Cardiac septum (tissue), 1 donor: ENCODE measurements around the gene SRSF6. TPM values are rescaled to one million over a fixed set of nuclear protein-coding genes. Genes with fewer than 3 reads are reported as not detected.
"Not testable (repeated sequence)": the region's sequence is repeated elsewhere in the genome, so short reads cannot be mapped to it uniquely, and the experiment has no call there.

Source experiments
- DNase-seq: peaks from one replicate; pipeline ENCODE4 v3.0.0-alpha.2; 2020; ENCODE audit warnings: low spot score
- intact Hi-C: fragments of 100-400 bp; cut with DNase I; formaldehyde crosslinking; loops from one replicate; pipeline ENCODE4 v1.14.0; 2022
- long read RNA-seq: library from polyadenylated mRNA; unstranded; transcript quantifications from one replicate; pipeline ENCODE4 v2.0.0, GENCODE V29; 2021
- total RNA-seq: library from RNA; stranded (reverse); fragmentation: NEBNext Ultra II Directional; extraction: Animal tissue kit (Norgen Biotek cat#: 25700); gene quantifications from one replicate; pipeline ENCODE4 v1.2.1, GENCODE V29; 2021
- donor health status: DM: no; HTN: no; CAD: no.

The SRSF6 gene
- 57.4 TPM for total RNA-seq
- long read RNA-seq, full-length matches to known transcripts, result 7 of 11 reads
- long read RNA-seq, partial matches to known transcripts, result 1 of 11 reads
- long read RNA-seq, other reads (novel, unspliced or antisense), result 3 of 11 reads

- intact Hi-C loops, result loop anchor here (10.0 kb wide), 1 partner anchor 137 kb away; the partner anchor contains the start of gene IFT52
- DNase-seq, result peak; percentile 98
These were observed at the start of gene SRSF6 for GRCh38 chr20:43457640-43458421. Gene SRSF6, plus strand, starts transcription at chr20:43457896. Its CDS starts 138 bp downstream, at chr20:43458034.

DNA sequence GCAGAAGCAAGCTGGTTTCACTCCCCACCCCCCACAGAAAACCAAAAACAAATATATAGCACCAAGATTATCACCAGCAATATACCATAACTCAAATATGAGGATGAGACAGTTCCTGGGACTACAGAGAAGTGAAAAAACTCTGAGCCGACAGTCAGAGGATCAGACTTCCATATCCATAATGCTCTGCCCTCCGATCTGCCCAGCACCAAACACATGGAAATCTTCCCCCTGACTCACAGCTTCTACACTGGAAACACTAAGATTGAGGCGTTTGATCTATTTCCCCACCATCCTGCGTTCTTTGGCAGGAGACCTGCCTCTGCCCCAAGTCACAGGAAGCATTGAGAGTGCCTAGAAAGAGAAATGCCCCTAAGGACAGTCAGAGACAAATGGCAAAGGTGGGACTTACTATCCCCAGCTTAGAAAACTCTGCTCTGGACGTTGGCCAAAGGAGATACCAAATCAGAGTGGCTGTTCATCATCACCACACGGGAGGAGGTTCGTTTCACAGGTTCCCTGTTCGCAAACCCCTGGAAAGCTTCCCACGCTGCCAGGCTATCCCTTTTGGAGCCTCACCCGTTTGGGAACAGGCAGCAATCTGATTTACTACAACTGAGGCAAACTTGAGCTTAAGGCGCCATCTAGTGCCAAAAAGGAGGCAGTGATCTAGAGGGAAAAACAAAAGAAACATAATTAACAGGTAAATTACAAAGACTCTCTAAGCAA lies 48.7 kb upstream of the SRSF6 start:
- intact Hi-C loops, result no loop called here
- no peak for DNase-seq

DNA sequence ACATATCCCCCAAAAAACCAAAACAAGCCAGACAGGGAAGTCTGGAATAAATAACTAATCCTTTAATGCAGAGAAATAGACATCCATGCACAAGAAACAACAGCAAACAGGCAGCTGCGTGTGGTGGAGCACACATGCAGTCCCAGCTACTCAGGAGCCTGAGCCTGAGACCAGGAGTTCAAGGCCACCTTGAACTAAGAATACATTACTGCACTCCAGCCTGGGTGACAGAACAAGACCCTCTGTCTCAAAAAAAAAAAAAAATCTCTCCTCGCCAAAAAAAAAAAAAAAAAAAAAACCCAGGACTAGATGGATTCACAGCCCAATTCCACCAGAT lies 48.2 kb upstream of the SRSF6 start:
- DNase-seq, result no peak
- intact Hi-C loops, result no loop called here

GRCh38 chr20:43415661-43416430 lies 41.9 kb upstream of the SRSF6 start:
- no peak for DNase-seq
- intact Hi-C loops, result no loop called here

- DNase-seq, result no peak
- intact Hi-C loops, result no loop called here
These were observed 41.0 kb upstream of the SRSF6 start for GRCh38 chr20:43416591-43417228.

DNA sequence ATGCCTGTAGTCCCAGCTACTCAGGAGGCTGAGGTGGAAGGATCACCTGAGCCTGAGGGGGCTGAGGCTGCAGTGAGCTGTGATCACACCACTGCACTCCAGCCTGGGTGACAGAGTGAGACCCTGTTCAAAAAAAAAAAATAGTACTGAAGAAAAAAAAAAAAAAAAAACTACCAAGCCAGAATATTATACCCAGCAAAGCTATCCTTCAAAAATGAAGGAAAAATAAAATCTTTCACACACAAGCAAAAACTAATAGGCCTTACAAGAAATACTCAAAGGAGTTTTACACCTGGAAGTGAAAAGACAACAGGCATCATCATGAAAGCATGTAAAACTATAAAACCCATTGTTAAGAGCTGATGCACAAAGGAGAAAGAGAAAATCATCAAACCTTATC lies 37.5 kb upstream of the SRSF6 start:
- DNase-seq, result no peak
- intact Hi-C loops, result no loop called here

DNA sequence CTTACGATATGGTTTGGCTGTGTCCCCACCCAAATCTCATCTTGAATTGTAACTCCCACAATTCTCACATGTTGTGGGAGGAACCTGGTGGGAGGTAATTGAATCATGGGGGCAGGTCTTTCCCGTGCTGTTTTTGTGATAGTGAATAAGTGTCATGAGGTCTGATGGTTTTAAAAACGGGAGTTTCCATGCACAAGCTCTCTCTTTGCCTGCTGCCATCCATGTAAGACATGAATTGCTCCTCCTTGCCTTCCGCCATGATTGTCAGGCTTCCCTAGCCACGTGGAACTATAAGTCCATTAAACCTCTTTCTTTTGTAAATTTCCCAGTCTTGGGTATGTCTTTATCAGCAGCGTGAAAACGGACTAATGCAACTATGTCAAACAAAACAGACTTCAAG lies 36.8 kb upstream of the SRSF6 start:
- intact Hi-C loops, DNase-seq: not testable (repeated sequence)

DNA sequence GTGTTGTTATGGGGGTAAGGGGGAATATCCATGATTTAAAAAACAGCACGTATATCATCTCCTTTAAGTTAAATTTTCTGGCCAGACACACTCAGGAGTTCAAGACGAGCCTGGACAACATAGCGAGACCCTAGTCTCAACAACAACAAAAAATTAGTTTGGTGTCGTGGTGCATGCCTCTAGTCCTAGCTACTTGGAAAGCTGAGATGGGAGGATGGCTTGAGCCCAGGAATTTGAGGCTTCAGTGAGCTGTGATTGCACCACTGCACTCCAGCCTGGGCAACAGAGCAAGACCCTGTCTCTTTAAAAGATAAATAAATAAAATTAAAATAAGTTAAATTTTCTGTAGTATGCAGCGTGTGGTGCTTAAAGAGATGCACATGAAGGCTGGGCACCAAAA lies 31.5 kb upstream of the SRSF6 start:
- intact Hi-C loops, result no loop called here
- no peak for DNase-seq

DNA sequence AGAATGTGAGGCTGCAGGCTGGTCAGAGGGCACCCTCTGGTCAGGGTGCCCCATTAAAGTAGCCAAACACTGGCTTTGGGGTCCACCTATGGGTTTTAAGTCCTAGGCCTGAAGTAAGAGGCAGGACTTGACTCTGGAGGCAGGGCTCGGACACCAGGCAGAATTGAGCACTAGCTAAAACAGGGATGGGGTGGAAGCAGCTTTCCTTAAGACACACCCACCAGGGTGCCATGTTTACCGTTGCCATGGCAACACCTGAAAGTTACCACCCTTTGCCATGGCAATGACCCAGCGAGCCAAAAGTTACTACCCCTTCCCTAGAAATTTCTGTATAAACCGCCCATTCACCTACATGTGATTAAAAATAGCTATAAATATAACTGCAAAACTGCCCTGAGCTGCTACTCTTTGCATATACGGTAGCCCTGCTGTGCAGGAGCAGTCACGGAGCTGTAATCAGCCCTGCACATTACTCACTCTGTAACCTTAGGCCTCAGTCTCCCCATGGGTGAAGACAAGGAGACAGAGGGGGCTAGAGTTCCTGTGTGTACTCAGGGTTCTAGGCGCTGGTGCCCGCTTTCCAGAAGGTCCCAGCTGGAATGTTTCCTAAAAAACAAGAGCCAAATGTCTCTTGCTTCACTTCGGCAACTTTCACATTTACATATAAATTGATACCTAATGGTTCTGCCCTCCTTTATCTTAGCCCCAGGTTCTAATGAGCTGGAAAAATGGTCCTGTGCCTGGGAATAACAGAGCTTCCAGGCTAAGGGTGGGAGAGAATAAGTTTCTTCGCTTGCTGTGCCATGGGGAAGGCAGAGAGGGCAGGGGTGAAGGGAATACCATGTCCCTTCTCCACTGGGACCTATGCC lies 27.2 kb upstream of the SRSF6 start:
- no peak for DNase-seq
- intact Hi-C loops, result no loop called here

DNA sequence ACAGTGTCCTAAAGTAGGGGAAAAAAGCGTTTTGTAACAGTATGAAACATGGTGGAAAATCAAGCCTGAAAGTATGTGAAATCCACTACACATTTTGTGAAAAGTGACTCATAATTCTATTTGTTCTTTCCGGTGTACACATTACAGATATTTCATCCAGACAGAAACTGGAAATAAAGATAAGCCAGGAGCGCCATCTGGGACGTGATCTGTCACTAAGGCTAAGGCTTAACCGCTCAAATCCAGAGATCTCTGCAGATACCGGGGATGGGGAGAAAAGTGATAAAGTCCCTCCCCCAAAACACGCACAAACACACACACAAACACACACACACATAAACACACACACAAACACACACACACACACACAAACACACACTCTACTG lies 26.6 kb upstream of the SRSF6 start:
- intact Hi-C loops, result no loop called here
- DNase-seq, result no peak

GRCh38 chr20:43432498-43432897 lies 25.2 kb upstream of the SRSF6 start:
- intact Hi-C loops, result no loop called here
- DNase-seq, result no peak

DNA sequence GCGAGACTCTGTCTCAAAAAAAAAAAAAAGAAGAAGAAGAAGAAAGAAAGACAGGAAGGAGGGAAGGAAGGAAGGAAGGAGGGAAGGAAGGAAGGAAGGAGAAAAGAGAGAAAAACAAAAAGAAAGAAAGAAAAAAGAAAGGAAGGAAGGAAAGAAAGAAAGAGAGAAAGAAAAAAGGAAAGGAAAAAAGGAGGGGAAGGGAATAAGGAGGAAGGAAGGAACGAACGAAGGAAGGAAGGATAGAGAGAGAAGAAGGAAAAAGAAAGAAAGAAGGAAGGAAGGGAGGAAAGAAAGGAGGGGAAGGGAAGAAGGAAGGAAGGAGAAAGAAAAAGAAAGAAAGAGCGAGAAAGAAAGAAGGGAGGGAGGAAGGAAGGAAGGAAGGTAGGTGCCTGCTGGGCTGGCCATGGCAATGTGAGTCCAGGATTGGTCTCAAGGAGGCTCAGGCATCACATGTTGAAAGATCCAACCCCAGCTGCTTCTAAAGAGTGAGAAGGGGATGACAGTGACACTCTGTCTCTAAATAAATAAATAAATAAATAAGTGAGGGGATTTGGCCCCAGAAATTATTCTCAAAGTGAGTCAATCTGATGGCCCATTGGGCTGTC lies 24.3 kb upstream of the SRSF6 start:
- DNase-seq, result no peak
- intact Hi-C loops, result no loop called here

DNA sequence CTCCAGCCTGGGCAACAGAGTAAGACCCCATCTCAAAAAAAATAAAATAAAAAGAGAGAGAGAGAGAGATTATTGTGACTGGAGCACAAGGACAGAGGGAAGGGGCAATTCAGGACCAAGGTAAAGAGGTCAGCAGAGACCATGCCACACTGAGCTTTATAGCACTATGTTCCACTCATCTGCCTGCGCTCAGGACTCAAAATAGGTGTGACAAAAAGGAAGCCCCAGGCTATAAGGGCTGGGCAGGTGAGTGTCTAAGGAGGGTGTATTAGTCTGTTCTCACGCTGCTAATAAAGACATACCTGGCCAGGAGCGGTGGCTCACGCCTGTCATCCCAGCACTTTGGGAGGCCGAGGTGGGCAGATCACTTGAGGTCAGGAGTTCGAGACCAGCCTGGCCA lies 23.1 kb upstream of the SRSF6 start:
- DNase-seq, result no peak
- intact Hi-C loops, result no loop called here

DNA sequence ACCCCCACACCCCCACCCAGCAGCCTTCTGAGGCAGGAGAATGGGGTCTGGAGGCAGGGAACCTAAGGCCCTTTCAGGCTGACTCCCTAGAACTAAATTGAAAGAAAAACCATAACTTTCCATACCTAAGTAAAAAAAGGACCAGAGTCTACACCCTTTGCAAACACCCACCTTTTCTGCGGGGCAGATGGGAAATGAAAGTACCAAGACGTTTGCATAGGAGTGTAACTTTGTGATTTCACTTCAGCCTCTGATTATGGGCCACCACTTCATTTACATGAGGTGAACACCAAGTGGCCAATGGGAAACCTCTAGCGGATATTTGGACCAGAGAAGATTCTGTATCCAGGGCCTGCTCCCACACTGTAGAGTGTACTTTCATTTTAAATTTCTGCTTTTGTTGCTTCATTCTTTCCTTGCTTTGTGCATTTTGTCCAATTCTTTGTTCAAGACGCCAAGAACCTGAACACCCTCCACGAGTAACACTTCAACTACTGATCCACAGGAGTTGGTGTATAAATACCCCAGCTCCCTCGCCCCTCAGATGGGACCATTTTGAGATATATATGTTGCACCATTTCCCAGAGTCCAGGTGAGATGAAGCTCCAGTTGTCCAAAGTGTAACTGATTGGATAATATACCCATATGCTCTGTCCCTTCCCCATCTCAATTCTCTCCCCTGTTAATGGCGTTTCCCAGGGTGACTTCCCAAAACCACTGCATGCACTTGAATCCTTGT lies 18.9 kb upstream of the SRSF6 start:
- no peak for DNase-seq
- intact Hi-C loops, result no loop called here

DNA sequence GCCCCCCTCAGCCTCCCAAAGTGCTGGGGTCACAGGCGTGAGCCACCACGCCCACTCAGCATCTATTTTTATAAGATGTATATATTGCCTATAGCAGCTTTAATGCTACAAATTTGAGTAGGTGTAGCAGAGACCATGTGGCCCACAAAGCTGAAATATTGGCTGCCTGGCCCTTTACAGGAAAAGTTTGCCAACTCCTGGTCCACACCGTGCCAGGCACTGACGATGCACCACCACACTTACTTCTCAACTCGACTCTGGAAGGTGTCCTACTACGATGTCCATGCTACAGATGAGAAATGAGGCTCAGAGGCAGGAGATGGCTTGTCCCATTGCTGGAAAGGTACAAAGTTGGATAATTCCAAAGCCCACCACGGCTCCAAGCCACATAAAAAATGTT lies 17.2 kb upstream of the SRSF6 start:
- no peak for DNase-seq
- intact Hi-C loops, result no loop called here

GRCh38 chr20:43442282-43442880 lies 15.3 kb upstream of the SRSF6 start:
- intact Hi-C loops, result no loop called here

DNA sequence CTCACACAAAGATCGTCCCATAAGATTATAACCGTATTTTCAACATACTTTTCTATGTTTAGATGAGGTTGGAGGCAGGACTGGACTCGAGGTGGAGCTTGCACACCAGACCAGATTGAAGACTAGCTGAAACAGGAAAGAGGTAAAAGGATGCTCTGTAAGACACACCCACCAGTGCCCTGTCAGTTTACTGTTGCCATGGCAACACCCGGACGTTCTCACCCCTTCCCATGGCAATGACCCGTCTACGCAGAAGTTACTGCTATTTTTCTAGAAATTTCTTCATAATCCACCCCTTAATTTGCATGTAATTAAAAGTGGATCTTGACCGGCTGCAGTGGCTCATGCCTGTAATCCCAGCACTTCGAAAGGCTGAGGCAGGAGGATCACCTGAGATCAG lies 13.6 kb upstream of the SRSF6 start:
- intact Hi-C loops, result no loop called here
- DNase-seq, result no peak

More at GRCh38 chr20:43442282-43442880, 15.3 kb upstream of the SRSF6 start:
- no peak for DNase-seq
